Suprapubic skin (tissue), 2 donors: Measurements from ENCODE around the gene RPS3A.

ENCODE experiments used
- EP300 ChIP-seq: sonication (generic); formaldehyde crosslinking; IDR thresholded peaks from one replicate; pipeline ENCODE4 v1.6.1; 2017; ENCODE audit warnings: antibody characterized with exemption
- POLR2A ChIP-seq, 2 donors: fragments of 450-650 bp; IDR thresholded peaks; one replicate each; pipeline ENCODE4 v1.6.1; 2017; ENCODE audit warnings: antibody characterized with exemption in 2 of 2, mild to moderate bottlenecking in 2 of 2, moderate library complexity in 2 of 2

DNA sequence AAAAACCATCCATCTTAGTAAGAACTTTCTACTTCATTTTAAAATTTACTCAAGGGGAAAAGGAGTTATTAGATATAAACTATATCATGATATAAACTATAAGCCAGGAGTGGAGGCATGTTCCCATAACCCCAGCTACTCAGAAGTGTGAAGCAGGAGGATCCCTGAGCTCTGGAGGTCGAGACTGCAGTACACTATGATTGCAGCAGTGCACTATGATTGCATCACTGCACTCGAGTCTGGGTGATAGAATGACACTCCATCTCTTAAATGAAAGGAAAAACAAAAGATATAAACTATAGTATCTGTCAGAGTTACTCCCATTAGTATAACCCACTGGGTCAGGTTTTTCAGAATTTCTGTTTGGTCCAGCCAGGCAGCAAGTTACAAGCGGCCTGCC, 47.6 kb downstream of the RPS3A start:
- no peak for TF ChIP-seq EP300
- no peak for TF ChIP-seq POLR2A (IDR thresholded peaks at IDR 0.05)
